H9 (cell line): Measurements from ENCODE around the gene CSMD2. TPM values are rescaled to one million over a fixed set of nuclear protein-coding genes. Genes with fewer than 3 reads are reported as not detected.

ENCODE experiments used
- DNase-seq: peaks from one replicate; pipeline ENCODE4 v3.0.0-alpha.2; 2017
- H2AFZ ChIP-seq: one replicate; pipeline ENCODE4 v1.6.1; 2013; ENCODE audit warnings: mild to moderate bottlenecking, low read length, control low read depth, moderate library complexity
- H2AK5ac ChIP-seq: 2 replicates; pipeline ENCODE4 v1.6.1; 2013; ENCODE audit warnings: low read length, control low read depth, mixed read lengths; ENCODE audit not compliant: insufficient read length
- H2BK120ac ChIP-seq: one replicate; pipeline ENCODE4 v1.6.1; 2013; ENCODE audit warnings: low read depth, mild to moderate bottlenecking, low read length, control low read depth, inconsistent platforms; ENCODE audit not compliant: poor library complexity, severe bottlenecking
- H2BK12ac ChIP-seq: 2 replicates; pipeline ENCODE4 v1.6.1; 2013; ENCODE audit warnings: low read length, control low read depth, mixed read lengths, low read depth; ENCODE audit not compliant: insufficient read length
- H2BK15ac ChIP-seq: 2 replicates; pipeline ENCODE4 v1.6.1; 2013; ENCODE audit warnings: low read depth, low read length, control low read depth
- H2BK20ac ChIP-seq: one replicate; pipeline ENCODE4 v1.6.1; 2013; ENCODE audit warnings: low read depth, mild to moderate bottlenecking, low read length, control low read depth, inconsistent platforms; ENCODE audit not compliant: poor library complexity, severe bottlenecking
- H2BK5ac ChIP-seq: 2 replicates; pipeline ENCODE4 v1.6.1; 2013; ENCODE audit warnings: low read length, control low read depth, mixed read lengths; ENCODE audit not compliant: insufficient read length
- H3K14ac ChIP-seq: 2 replicates; pipeline ENCODE4 v1.6.1; 2013; ENCODE audit warnings: low read length, control low read depth; ENCODE audit not compliant: insufficient read depth
- H3K18ac ChIP-seq: 2 replicates; pipeline ENCODE4 v1.6.1; 2013; ENCODE audit warnings: low read depth, mild to moderate bottlenecking, mixed read lengths, low read length, control low read depth; ENCODE audit not compliant: insufficient read length
- H3K23ac ChIP-seq: 2 replicates; pipeline ENCODE4 v1.6.1; 2013; ENCODE audit warnings: low read length, control low read depth, mixed read lengths, low read depth; ENCODE audit not compliant: insufficient read length
- H3K23me2 ChIP-seq: 2 replicates; pipeline ENCODE4 v1.6.1; 2013; ENCODE audit warnings: low read depth, mild to moderate bottlenecking, mixed read lengths, low read length, control low read depth; ENCODE audit not compliant: insufficient read length, poor library complexity, severe bottlenecking
- H3K27ac ChIP-seq: 2 replicates; pipeline ENCODE4 v1.5.1; 2013; ENCODE audit warnings: low read length, control low read depth, mixed read lengths, low read depth; ENCODE audit not compliant: insufficient read length
- H3K27me3 ChIP-seq: 2 replicates; pipeline ENCODE4 v1.6.1; 2013; ENCODE audit warnings: low read length, control low read depth, inconsistent platforms; ENCODE audit not compliant: insufficient read depth
- H3K4ac ChIP-seq: 2 replicates; pipeline ENCODE4 v1.6.1; 2013; ENCODE audit warnings: low read depth, mild to moderate bottlenecking, control low read depth, inconsistent platforms, low read length, moderate library complexity
- H3K4me1 ChIP-seq: 2 replicates; pipeline ENCODE4 v1.6.1; 2013; ENCODE audit warnings: low read length, control low read depth, inconsistent platforms; ENCODE audit not compliant: insufficient read depth
- H3K4me2 ChIP-seq: 2 replicates; pipeline ENCODE4 v1.6.1; 2013; ENCODE audit warnings: low read length, control low read depth, mixed read lengths; ENCODE audit not compliant: insufficient read length, insufficient read depth
- H3K56ac ChIP-seq: 2 replicates; pipeline ENCODE4 v1.6.1; 2013; ENCODE audit warnings: low read depth, mild to moderate bottlenecking, mixed read lengths, low read length, control low read depth; ENCODE audit not compliant: insufficient read length
- H3K79me1 ChIP-seq: 2 replicates; pipeline ENCODE4 v1.6.1; 2013; ENCODE audit warnings: low read depth, mild to moderate bottlenecking, moderate library complexity, low read length, control low read depth, inconsistent platforms; ENCODE audit not compliant: insufficient read depth, poor library complexity, severe bottlenecking
- H3K79me2 ChIP-seq: 2 replicates; pipeline ENCODE4 v1.6.1; 2013; ENCODE audit warnings: low read length, control low read depth, inconsistent platforms; ENCODE audit not compliant: insufficient read depth
- H3K9ac ChIP-seq: 2 replicates; pipeline ENCODE4 v1.6.1; 2013; ENCODE audit warnings: low read length, control low read depth, mixed read lengths; ENCODE audit not compliant: insufficient read length; ENCODE audit errors: extremely low read depth
- H3K9me3 ChIP-seq: one replicate; pipeline ENCODE4 v1.6.1; 2013; ENCODE audit warnings: low read depth, low read length, inconsistent platforms; ENCODE audit not compliant: control insufficient read depth
- H3T11ph ChIP-seq: one replicate; pipeline ENCODE4 v1.6.1; 2013; ENCODE audit warnings: mild to moderate bottlenecking, low read length, control low read depth, inconsistent platforms
- H4K20me1 ChIP-seq: one replicate; pipeline ENCODE4 v1.6.1; 2013; ENCODE audit not compliant: control insufficient read depth, insufficient read length, insufficient read depth
- H4K5ac ChIP-seq: 2 replicates; pipeline ENCODE4 v1.6.1; 2013; ENCODE audit warnings: low read depth, mild to moderate bottlenecking, mixed read lengths, low read length, control low read depth; ENCODE audit not compliant: insufficient read length
- H4K8ac ChIP-seq: replicated peaks from 2 replicates; pipeline ENCODE4 v1.6.1; 2013; ENCODE audit warnings: low read length, control low read depth, mixed read lengths, low read depth; ENCODE audit not compliant: insufficient read length
- H4K91ac ChIP-seq: 2 replicates; pipeline ENCODE4 v1.6.1; 2013; ENCODE audit warnings: low read depth, mild to moderate bottlenecking, moderate library complexity, mixed read lengths, low read length, control low read depth; ENCODE audit not compliant: insufficient read length
- H3K27ac Mint-ChIP-seq, 3 experiments: 2 replicates in 2 of 3; 3 replicates in 1 of 3; pipeline ENCODE4 v1.8.0; 2020 to 2021; ENCODE audit warnings: mixed read lengths in 3 of 3, mild to moderate bottlenecking in 1 of 3, moderate library complexity in 1 of 3
- H3K27me3 Mint-ChIP-seq: 2 replicates; pipeline ENCODE4 v1.8.0; 2021; ENCODE audit warnings: low read depth, mild to moderate bottlenecking, moderate library complexity, mixed read lengths
- H3K36me3 Mint-ChIP-seq, 3 experiments: 2 replicates in 2 of 3; 3 replicates in 1 of 3; pipeline ENCODE4 v1.8.0; 2020 to 2021; ENCODE audit warnings: low read depth in 3 of 3, mixed read lengths in 3 of 3; ENCODE audit not compliant: insufficient read depth in 1 of 3
- H3K4me1 Mint-ChIP-seq, 2 experiments: 2 replicates each; pipeline ENCODE4 v1.8.0; 2020; ENCODE audit warnings: mixed read lengths in 2 of 2
- H3K4me3 Mint-ChIP-seq, 2 experiments: 2 replicates in 1 of 2; 3 replicates in 1 of 2; pipeline ENCODE4 v1.8.0; 2020 to 2021; ENCODE audit warnings: mild to moderate bottlenecking in 2 of 2, mixed read lengths in 2 of 2, moderate library complexity in 1 of 2
- H3K9me3 Mint-ChIP-seq, 2 experiments: 2 replicates in 1 of 2; 3 replicates in 1 of 2; pipeline ENCODE4 v1.8.0; 2020; ENCODE audit warnings: mild to moderate bottlenecking in 2 of 2, mixed read lengths in 2 of 2, moderate library complexity in 1 of 2
- WGBS: extraction: QIAGEN DNeasy Blood & Tissue Kit; methylation state at CpG from one replicate; pipeline ENCODE4 v1.1.7; 2013; ENCODE audit warnings: missing lambda C conversion rate, low lambda C conversion rate, mixed read lengths; ENCODE audit not compliant: insufficient read length; ENCODE audit errors: extremely low coverage; 5-methylcytosine and 5-hydroxymethylcytosine counted together
- total RNA-seq: library from RNA; stranded (reverse); gene quantifications from 2 replicates; pipeline ENCODE4 v1.2.1, GENCODE V29; 2021
- TF ChIP-seq, protein P1 (sequence below): fragments of 200-600 bp; sonication (generic); conservative IDR thresholded peaks from 3 replicates; pipeline ENCODE4 v1.8.0; 2021; ENCODE audit warnings: antibody characterized with exemption, mild to moderate bottlenecking

CSMD2 gene
- total RNA-seq, 1 experiment from 2014 or later: 6.4 TPM

DNA sequence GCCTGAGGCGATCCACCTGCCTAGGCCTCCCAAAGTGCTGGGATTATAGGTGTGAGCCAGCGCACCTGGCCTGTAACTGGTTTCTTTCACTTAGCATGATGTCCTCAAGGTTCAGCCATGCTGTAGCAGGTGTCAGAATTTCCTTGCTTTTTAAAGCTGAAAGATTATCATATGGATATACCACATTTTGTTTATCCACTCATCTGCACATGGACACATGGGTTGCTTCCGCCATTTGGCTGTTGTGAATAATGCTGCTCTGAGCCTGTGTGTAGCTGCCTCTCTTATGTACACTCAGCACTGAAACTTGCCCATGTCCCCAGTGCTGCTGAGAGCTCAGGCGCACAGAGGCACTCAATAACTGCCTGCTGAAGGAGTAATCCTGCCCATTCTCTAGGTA, 11.8 kb downstream of the CSMD2 start:
- Histone ChIP-seq H3K9ac (no peak overlapping the region), H2BK20ac (no peak overlapping the region), H3K18ac (no peak overlapping the region), H3K79me2 (peaks cover 7% of the 10 kb centered on the region; the same call in 1 of the 2 replicates), H4K20me1 (no peaks in the 10 kb centered on the region), H3K23me2 (no peaks in the 10 kb centered on the region), H3K9me3 (no peaks in the 10 kb centered on the region), H2AK5ac (no peak overlapping the region), H3K4me2 (no peak overlapping the region), H4K91ac (no peak overlapping the region), H2AFZ (no peak overlapping the region), H3K4ac (no peak overlapping the region), H3K4me1 (peaks cover 2% of the 10 kb centered on the region; the same call in 1 of the 2 replicates), H3K14ac (no peak overlapping the region), H3K23ac (no peak overlapping the region), H2BK15ac (no peak overlapping the region), H3K27ac (no peak overlapping the region), H3K27me3 (no peaks in the 10 kb centered on the region), H4K8ac (no peak overlapping the region), H2BK120ac (no peak overlapping the region), H2BK12ac (no peak overlapping the region), H3K79me1 (peaks cover 3% of the 10 kb centered on the region), H2BK5ac (no peak overlapping the region), H3T11ph (no peak overlapping the region), H3K56ac (no peak overlapping the region), H4K5ac (no peak overlapping the region)
- Mint-ChIP-seq H3K4me3 (no peak overlapping the region), H3K27me3 (no peaks in the 10 kb centered on the region; the same call in 1 of the 2 replicates), H3K27ac (no peak overlapping the region), H3K36me3 (peaks cover 3 to 13% (median 9%) of the 10 kb centered on the region in 3 experiments; a peak in 6 of 7 replicates), H3K4me1 (peaks cover 21 to 36% of the 10 kb centered on the region in 2 experiments), H3K9me3 (no peaks in the 10 kb centered on the region)
- TF ChIP-seq, protein P1, sequence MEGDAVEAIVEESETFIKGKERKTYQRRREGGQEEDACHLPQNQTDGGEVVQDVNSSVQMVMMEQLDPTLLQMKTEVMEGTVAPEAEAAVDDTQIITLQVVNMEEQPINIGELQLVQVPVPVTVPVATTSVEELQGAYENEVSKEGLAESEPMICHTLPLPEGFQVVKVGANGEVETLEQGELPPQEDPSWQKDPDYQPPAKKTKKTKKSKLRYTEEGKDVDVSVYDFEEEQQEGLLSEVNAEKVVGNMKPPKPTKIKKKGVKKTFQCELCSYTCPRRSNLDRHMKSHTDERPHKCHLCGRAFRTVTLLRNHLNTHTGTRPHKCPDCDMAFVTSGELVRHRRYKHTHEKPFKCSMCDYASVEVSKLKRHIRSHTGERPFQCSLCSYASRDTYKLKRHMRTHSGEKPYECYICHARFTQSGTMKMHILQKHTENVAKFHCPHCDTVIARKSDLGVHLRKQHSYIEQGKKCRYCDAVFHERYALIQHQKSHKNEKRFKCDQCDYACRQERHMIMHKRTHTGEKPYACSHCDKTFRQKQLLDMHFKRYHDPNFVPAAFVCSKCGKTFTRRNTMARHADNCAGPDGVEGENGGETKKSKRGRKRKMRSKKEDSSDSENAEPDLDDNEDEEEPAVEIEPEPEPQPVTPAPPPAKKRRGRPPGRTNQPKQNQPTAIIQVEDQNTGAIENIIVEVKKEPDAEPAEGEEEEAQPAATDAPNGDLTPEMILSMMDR: no peak
- DNase-seq: no peak
- WGBS: no CpG with 5 or more reads among the region's 4 CpGs
